Left ventricle myocardium inferior (tissue), 1 donor: ENCODE measurements around the gene ZBED6. TPM values are rescaled to one million over a fixed set of nuclear protein-coding genes. Genes with fewer than 3 reads are reported as not detected.

ENCODE experiments used
- DNase-seq: peaks from one replicate; pipeline ENCODE4 v3.0.0-alpha.2; 2020
- H3K27ac ChIP-seq: fragments of 200-600 bp; replicated peaks from 2 replicates; pipeline ENCODE4 v1.8.0; 2021
- H3K27me3 ChIP-seq: fragments of 200-600 bp; 2 replicates; pipeline ENCODE4 v1.8.0; 2021; ENCODE audit warnings: low read depth
- H3K36me3 ChIP-seq: fragments of 200-600 bp; 2 replicates; pipeline ENCODE4 v1.8.0; 2021
- H3K4me1 ChIP-seq: fragments of 200-600 bp; 2 replicates; pipeline ENCODE4 v1.8.0; 2021
- H3K4me3 ChIP-seq: fragments of 200-600 bp; 2 replicates; pipeline ENCODE4 v1.8.0; 2021; ENCODE audit warnings: mild to moderate bottlenecking, moderate library complexity
- H3K9me3 ChIP-seq: fragments of 200-600 bp; replicated peaks from 2 replicates; pipeline ENCODE4 v1.8.0; 2021
- CTCF ChIP-seq: fragments of 200-600 bp; IDR thresholded peaks from 2 replicates; pipeline ENCODE4 v1.8.0; 2021; ENCODE audit warnings: antibody characterized with exemption, mild to moderate bottlenecking, borderline replicate concordance
- intact Hi-C: fragments of 100-400 bp; cut with micrococcal nuclease; formaldehyde crosslinking; loops from one replicate; pipeline ENCODE4 v1.11.0; 2022
- total RNA-seq: library from RNA; stranded (reverse); fragmentation: NEBNext Ultra II Directional; extraction: Animal tissue kit (Norgen Biotek cat#: 25700); gene quantifications from one replicate; pipeline ENCODE4 v1.2.1, GENCODE V29; 2021
- donor health status: DM: no; HTN: yes; CAD: no; lungs with severe emphysema.

ZBED6 gene
- total RNA-seq, 1 donor from 2014 or later, result 11.1 TPM

GRCh38 chr1:203797948-203798655, 2.7 kb downstream of the ZBED6 start:
- peak overlapping the region; percentile 18 for H3K27ac ChIP-seq

GRCh38 chr1:203799157-203799556, 3.7 kb downstream of the ZBED6 start:
- peaks cover 83% of the 10 kb centered on the region for H3K4me1 ChIP-seq
- no peak for TF ChIP-seq CTCF
- intact Hi-C loops, result no loop called here
- H3K9me3 ChIP-seq, result no peaks in the 10 kb centered on the region
- no peak overlapping the region for H3K4me3 ChIP-seq
- H3K27ac ChIP-seq, result peak overlapping the region; percentile 60
- DNase-seq, result no peak
- no peaks in the 10 kb centered on the region for H3K27me3 ChIP-seq
- peaks cover 16% of the 10 kb centered on the region for H3K36me3 ChIP-seq

More at GRCh38 chr1:203797948-203798655, 2.7 kb downstream of the ZBED6 start:
- peaks cover 73% of the 10 kb centered on the region for H3K4me1 ChIP-seq
- no peak for DNase-seq
- H3K4me3 ChIP-seq, result peak overlapping the region; percentile 77
- intact Hi-C loops, result no loop called here
- H3K27me3 ChIP-seq, result no peaks in the 10 kb centered on the region
- no peaks in the 10 kb centered on the region for H3K9me3 ChIP-seq
- H3K36me3 ChIP-seq, result peaks cover 7% of the 10 kb centered on the region
- TF ChIP-seq CTCF, result no peak

- no peak for DNase-seq
- Histone ChIP-seq H3K4me1 (peaks cover 82% of the 10 kb centered on the region), H3K9me3 (no peaks in the 10 kb centered on the region), H3K27ac (peak overlapping the region; percentile 60), H3K36me3 (peaks cover 23% of the 10 kb centered on the region), H3K27me3 (no peaks in the 10 kb centered on the region), H3K4me3 (no peak overlapping the region)
- intact Hi-C loops, result no loop called here
- no peak for TF ChIP-seq CTCF
Measured at GRCh38 chr1:203799971-203800370, 4.5 kb downstream of the ZBED6 start.

- Histone ChIP-seq H3K27ac (no peak overlapping the region), H3K36me3 (peaks cover 53% of the 10 kb centered on the region), H3K4me3 (no peak overlapping the region), H3K4me1 (peaks cover 51% of the 10 kb centered on the region), H3K27me3 (no peaks in the 10 kb centered on the region), H3K9me3 (no peaks in the 10 kb centered on the region)
- DNase-seq, result no peak
- intact Hi-C loops, result no loop called here
- no peak for TF ChIP-seq CTCF
Measured at GRCh38 chr1:203805689-203806088, 10.3 kb downstream of the ZBED6 start.

GRCh38 chr1:203807196-203807595, 11.8 kb downstream of the ZBED6 start:
- intact Hi-C loops, result no loop called here
- Histone ChIP-seq H3K27me3 (no peaks in the 10 kb centered on the region), H3K4me1 (peaks cover 36% of the 10 kb centered on the region), H3K27ac (no peak overlapping the region), H3K36me3 (peaks cover 68% of the 10 kb centered on the region), H3K4me3 (no peak overlapping the region), H3K9me3 (no peaks in the 10 kb centered on the region)
- no peak for TF ChIP-seq CTCF
- DNase-seq, result no peak
